Measurements from ENCODE around the gene ZNF648.

DNA sequence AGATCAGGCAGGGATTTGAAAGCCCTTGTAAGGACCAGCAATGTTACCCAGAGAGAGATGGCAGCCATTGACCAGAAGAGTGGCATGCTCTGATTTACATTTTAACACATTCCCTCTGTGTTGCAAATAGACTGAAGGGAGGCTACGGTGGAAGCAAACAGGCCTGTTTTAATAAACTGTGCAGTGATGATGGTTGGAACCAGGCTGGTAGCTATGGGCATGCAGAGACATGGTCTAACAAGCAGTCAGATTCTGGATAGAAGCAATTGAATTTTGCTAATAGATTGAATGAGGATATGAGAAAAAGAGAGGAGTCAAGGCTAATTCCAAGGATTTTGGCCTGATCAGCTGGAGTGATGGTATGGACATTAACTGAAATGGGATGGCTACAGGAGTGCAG is 32.3 kb upstream of the ZNF648 start:
- TF ChIP-seq POLR2AphosphoS5 (IDR thresholded peaks at IDR 0.05; ENCODE audit: low read depth, low read length) (no peak), SIN3A (IDR thresholded peaks at IDR 0.05; ENCODE audit: borderline replicate concordance, insufficient read depth, low read length) (no peak)
- TF ChIP-seq, protein P1, sequence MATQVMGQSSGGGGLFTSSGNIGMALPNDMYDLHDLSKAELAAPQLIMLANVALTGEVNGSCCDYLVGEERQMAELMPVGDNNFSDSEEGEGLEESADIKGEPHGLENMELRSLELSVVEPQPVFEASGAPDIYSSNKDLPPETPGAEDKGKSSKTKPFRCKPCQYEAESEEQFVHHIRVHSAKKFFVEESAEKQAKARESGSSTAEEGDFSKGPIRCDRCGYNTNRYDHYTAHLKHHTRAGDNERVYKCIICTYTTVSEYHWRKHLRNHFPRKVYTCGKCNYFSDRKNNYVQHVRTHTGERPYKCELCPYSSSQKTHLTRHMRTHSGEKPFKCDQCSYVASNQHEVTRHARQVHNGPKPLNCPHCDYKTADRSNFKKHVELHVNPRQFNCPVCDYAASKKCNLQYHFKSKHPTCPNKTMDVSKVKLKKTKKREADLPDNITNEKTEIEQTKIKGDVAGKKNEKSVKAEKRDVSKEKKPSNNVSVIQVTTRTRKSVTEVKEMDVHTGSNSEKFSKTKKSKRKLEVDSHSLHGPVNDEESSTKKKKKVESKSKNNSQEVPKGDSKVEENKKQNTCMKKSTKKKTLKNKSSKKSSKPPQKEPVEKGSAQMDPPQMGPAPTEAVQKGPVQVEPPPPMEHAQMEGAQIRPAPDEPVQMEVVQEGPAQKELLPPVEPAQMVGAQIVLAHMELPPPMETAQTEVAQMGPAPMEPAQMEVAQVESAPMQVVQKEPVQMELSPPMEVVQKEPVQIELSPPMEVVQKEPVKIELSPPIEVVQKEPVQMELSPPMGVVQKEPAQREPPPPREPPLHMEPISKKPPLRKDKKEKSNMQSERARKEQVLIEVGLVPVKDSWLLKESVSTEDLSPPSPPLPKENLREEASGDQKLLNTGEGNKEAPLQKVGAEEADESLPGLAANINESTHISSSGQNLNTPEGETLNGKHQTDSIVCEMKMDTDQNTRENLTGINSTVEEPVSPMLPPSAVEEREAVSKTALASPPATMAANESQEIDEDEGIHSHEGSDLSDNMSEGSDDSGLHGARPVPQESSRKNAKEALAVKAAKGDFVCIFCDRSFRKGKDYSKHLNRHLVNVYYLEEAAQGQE (IDR thresholded peaks at IDR 0.05; ENCODE audit: insufficient read depth in 1 of 2, low read depth in 2 of 2, low read length in 2 of 2), result no peak

All from PFSK-1 (cell line).